WTC11 (cell line): Measurements from ENCODE around the gene PHLDA3. TPM values are rescaled to one million over a fixed set of nuclear protein-coding genes. Genes with fewer than 3 reads are reported as not detected.
"Not testable (repeated sequence)": the region's sequence is repeated elsewhere in the genome, so short reads cannot be mapped to it uniquely, and the experiment has no call there.

Source experiments
- ATAC-seq: fragments of 200-7000 bp; cut with Tn5 transposase; 2 replicates; pipeline ENCODE4 v1.10.0; 2021; ENCODE audit warnings: mild to moderate bottlenecking, moderate library complexity
- CTCF ChIA-PET: fragments of 300-600 bp; sonication (Branson Sonifier 250); formaldehyde crosslinking; loops from one replicate; lab custom pipeline; 2021; ENCODE audit warnings: antibody characterized with exemption; lab: Charles Lee
- POLR2A ChIA-PET: fragments of 350-600 bp; sonication (Branson Sonifier 250); formaldehyde crosslinking; loops from one replicate; lab custom pipeline; 2021; ENCODE audit warnings: antibody characterized with exemption; lab: Charles Lee
- DNase-seq: peaks from one replicate; pipeline ENCODE4 v3.0.0; 2021; ENCODE audit warnings: low spot score
- H3K27ac Mint-ChIP-seq: 2 replicates; pipeline ENCODE4 v1.8.0; 2021; ENCODE audit warnings: mixed read lengths
- H3K27me3 Mint-ChIP-seq: 2 replicates; pipeline ENCODE4 v1.8.0; 2021; ENCODE audit warnings: low read depth, mild to moderate bottlenecking, moderate library complexity, mixed read lengths
- H3K36me3 Mint-ChIP-seq: 2 replicates; pipeline ENCODE4 v1.8.0; 2021; ENCODE audit warnings: mixed read lengths
- H3K4me1 Mint-ChIP-seq: 2 replicates; pipeline ENCODE4 v1.8.0; 2022; ENCODE audit warnings: mixed read lengths
- H3K4me3 Mint-ChIP-seq: 2 replicates; pipeline ENCODE4 v1.8.0; 2021; ENCODE audit warnings: mild to moderate bottlenecking, moderate library complexity, mixed read lengths
- H3K9me3 Mint-ChIP-seq: 2 replicates; pipeline ENCODE4 v1.8.0; 2021; ENCODE audit warnings: mixed read lengths
- FOXP1 ChIP-seq: sonication (generic); formaldehyde crosslinking; IDR thresholded peaks from 2 replicates; pipeline ENCODE4 v1.8.0; 2022; ENCODE audit warnings: missing genetic modification reagents, mild to moderate bottlenecking, moderate library complexity, borderline replicate concordance
- SMAD3 ChIP-seq: sonication (generic); formaldehyde crosslinking; IDR thresholded peaks from 2 replicates; pipeline ENCODE4 v1.8.0; 2022; ENCODE audit warnings: missing genetic modification reagents, mild to moderate bottlenecking, borderline replicate concordance
- ZMAT4 ChIP-seq: fragments of 250-450 bp; sonication (Bioruptor Pico); IDR thresholded peaks from 2 replicates; pipeline ENCODE4 v1.9.0; 2021; ENCODE audit warnings: mild to moderate bottlenecking
- ZNF263 ChIP-seq: sonication (generic); formaldehyde crosslinking; IDR thresholded peaks from 2 replicates; pipeline ENCODE4 v1.8.1; 2022; ENCODE audit warnings: low read depth, mild to moderate bottlenecking, moderate library complexity, missing genetic modification reagents
- ZNF416 ChIP-seq: fragments of 250-450 bp; sonication (Bioruptor Pico); IDR thresholded peaks from 2 replicates; pipeline ENCODE4 v1.9.0; 2021; ENCODE audit warnings: mild to moderate bottlenecking, inconsistent platforms
- ZNF423 ChIP-seq: fragments of 250-450 bp; sonication (Bioruptor Pico); IDR thresholded peaks from 2 replicates; pipeline ENCODE4 v2.1.2; 2022; ENCODE audit warnings: mild to moderate bottlenecking, moderate library complexity
- total RNA-seq: library from RNA; stranded (reverse); gene quantifications from 3 replicates; pipeline ENCODE4 v1.2.3, GENCODE V29; 2021
- TF ChIP-seq, protein P1 (sequence below): sonication (generic); formaldehyde crosslinking; IDR thresholded peaks from 2 replicates; pipeline ENCODE4 v1.8.1; 2023; ENCODE audit warnings: mild to moderate bottlenecking, missing genetic modification reagents, borderline replicate concordance
- TF ChIP-seq, protein P2 (sequence below): sonication (generic); formaldehyde crosslinking; IDR thresholded peaks from 2 replicates; pipeline ENCODE4 v1.8.1; 2023; ENCODE audit warnings: mild to moderate bottlenecking, missing genetic modification reagents, moderate library complexity
- TF ChIP-seq, protein P3 (sequence below): sonication (generic); formaldehyde crosslinking; IDR thresholded peaks from 2 replicates; pipeline ENCODE4 v1.8.0; 2023; ENCODE audit warnings: missing genetic modification reagents
- TF ChIP-seq, protein P4 (sequence below): fragments of 250-450 bp; sonication (Bioruptor Pico); IDR thresholded peaks from 2 replicates; pipeline ENCODE4 v1.9.0; 2021; ENCODE audit warnings: mild to moderate bottlenecking, borderline replicate concordance

PHLDA3 gene
- total RNA-seq, 1 experiment from 2014 or later = 95.1 TPM

GRCh38 chr1:201475915-201476669 lies 7.1 kb upstream of the PHLDA3 start (continued):
- TF ChIP-seq, protein P1, sequence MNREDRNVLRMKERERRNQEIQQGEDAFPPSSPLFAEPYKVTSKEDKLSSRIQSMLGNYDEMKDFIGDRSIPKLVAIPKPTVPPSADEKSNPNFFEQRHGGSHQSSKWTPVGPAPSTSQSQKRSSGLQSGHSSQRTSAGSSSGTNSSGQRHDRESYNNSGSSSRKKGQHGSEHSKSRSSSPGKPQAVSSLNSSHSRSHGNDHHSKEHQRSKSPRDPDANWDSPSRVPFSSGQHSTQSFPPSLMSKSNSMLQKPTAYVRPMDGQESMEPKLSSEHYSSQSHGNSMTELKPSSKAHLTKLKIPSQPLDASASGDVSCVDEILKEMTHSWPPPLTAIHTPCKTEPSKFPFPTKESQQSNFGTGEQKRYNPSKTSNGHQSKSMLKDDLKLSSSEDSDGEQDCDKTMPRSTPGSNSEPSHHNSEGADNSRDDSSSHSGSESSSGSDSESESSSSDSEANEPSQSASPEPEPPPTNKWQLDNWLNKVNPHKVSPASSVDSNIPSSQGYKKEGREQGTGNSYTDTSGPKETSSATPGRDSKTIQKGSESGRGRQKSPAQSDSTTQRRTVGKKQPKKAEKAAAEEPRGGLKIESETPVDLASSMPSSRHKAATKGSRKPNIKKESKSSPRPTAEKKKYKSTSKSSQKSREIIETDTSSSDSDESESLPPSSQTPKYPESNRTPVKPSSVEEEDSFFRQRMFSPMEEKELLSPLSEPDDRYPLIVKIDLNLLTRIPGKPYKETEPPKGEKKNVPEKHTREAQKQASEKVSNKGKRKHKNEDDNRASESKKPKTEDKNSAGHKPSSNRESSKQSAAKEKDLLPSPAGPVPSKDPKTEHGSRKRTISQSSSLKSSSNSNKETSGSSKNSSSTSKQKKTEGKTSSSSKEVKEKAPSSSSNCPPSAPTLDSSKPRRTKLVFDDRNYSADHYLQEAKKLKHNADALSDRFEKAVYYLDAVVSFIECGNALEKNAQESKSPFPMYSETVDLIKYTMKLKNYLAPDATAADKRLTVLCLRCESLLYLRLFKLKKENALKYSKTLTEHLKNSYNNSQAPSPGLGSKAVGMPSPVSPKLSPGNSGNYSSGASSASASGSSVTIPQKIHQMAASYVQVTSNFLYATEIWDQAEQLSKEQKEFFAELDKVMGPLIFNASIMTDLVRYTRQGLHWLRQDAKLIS = no peak
- no peak for TF ChIP-seq ZNF423
- TF ChIP-seq, protein P2, sequence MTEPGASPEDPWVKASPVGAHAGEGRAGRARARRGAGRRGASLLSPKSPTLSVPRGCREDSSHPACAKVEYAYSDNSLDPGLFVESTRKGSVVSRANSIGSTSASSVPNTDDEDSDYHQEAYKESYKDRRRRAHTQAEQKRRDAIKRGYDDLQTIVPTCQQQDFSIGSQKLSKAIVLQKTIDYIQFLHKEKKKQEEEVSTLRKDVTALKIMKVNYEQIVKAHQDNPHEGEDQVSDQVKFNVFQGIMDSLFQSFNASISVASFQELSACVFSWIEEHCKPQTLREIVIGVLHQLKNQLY (CRISPR knock-in tag) = no peak
- TF ChIP-seq ZMAT4 (CRISPR knock-in tag) = no peak

- DNase-seq (no peak), ATAC-seq (no peak)
- Mint-ChIP-seq H3K27ac (no peak overlapping the region), H3K27me3 (peaks cover 33% of the 10 kb centered on the region), H3K4me1 (peaks cover 32% of the 10 kb centered on the region), H3K4me3 (no peak overlapping the region), H3K36me3 (no peaks in the 10 kb centered on the region), H3K9me3 (no peaks in the 10 kb centered on the region)
- TF ChIP-seq, protein P3, sequence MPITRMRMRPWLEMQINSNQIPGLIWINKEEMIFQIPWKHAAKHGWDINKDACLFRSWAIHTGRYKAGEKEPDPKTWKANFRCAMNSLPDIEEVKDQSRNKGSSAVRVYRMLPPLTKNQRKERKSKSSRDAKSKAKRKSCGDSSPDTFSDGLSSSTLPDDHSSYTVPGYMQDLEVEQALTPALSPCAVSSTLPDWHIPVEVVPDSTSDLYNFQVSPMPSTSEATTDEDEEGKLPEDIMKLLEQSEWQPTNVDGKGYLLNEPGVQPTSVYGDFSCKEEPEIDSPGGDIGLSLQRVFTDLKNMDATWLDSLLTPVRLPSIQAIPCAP = no peak
- TF ChIP-seq ZNF416 (CRISPR knock-in tag) = no peak
- TF ChIP-seq SMAD3 (CRISPR knock-in tag) = no peak
- TF ChIP-seq, protein P4, sequence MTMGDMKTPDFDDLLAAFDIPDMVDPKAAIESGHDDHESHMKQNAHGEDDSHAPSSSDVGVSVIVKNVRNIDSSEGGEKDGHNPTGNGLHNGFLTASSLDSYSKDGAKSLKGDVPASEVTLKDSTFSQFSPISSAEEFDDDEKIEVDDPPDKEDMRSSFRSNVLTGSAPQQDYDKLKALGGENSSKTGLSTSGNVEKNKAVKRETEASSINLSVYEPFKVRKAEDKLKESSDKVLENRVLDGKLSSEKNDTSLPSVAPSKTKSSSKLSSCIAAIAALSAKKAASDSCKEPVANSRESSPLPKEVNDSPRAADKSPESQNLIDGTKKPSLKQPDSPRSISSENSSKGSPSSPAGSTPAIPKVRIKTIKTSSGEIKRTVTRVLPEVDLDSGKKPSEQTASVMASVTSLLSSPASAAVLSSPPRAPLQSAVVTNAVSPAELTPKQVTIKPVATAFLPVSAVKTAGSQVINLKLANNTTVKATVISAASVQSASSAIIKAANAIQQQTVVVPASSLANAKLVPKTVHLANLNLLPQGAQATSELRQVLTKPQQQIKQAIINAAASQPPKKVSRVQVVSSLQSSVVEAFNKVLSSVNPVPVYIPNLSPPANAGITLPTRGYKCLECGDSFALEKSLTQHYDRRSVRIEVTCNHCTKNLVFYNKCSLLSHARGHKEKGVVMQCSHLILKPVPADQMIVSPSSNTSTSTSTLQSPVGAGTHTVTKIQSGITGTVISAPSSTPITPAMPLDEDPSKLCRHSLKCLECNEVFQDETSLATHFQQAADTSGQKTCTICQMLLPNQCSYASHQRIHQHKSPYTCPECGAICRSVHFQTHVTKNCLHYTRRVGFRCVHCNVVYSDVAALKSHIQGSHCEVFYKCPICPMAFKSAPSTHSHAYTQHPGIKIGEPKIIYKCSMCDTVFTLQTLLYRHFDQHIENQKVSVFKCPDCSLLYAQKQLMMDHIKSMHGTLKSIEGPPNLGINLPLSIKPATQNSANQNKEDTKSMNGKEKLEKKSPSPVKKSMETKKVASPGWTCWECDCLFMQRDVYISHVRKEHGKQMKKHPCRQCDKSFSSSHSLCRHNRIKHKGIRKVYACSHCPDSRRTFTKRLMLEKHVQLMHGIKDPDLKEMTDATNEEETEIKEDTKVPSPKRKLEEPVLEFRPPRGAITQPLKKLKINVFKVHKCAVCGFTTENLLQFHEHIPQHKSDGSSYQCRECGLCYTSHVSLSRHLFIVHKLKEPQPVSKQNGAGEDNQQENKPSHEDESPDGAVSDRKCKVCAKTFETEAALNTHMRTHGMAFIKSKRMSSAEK (CRISPR knock-in tag) = no peak
- TF ChIP-seq ZNF263 (CRISPR knock-in tag) = no peak
- CTCF ChIA-PET = no interaction called here
- POLR2A ChIA-PET = no interaction called here
Observed at GRCh38 chr1:201475130-201475529, 6.1 kb upstream of the PHLDA3 start.

GRCh38 chr1:201473296-201473695 lies 4.3 kb upstream of the PHLDA3 start:
- H3K9me3 Mint-ChIP-seq = no peaks in the 10 kb centered on the region
- no peak for DNase-seq
- peaks cover 41% of the 10 kb centered on the region for H3K27me3 Mint-ChIP-seq
- ATAC-seq = no peak
- H3K4me3 Mint-ChIP-seq = no peak overlapping the region
- POLR2A ChIA-PET = interaction anchor here (0.7 kb wide), 1 partner anchor 501 kb away, joined by 4 read pairs; no protein-coding TSS in a partner anchor
- TF ChIP-seq FOXP1 (CRISPR knock-in tag) = no peak
- TF ChIP-seq, protein P1 = no peak
- CTCF ChIA-PET = interaction anchor here (1.9 to 2.5 kb wide), 3 partner anchors 8 to 37 kb away, joined by 10 to 11 read pairs (median 10); no protein-coding TSS in a partner anchor
- H3K36me3 Mint-ChIP-seq = no peaks in the 10 kb centered on the region
- no peak overlapping the region for H3K27ac Mint-ChIP-seq
- H3K4me1 Mint-ChIP-seq = peaks cover 25% of the 10 kb centered on the region

- Mint-ChIP-seq H3K4me1 (peaks cover 29% of the 10 kb centered on the region), H3K27me3 (peaks cover 45% of the 10 kb centered on the region)
- ChIA-PET CTCF (interaction anchor here (0.6 to 2.5 kb wide), 5 partner anchors 9 to 41 kb away, joined by 3 to 11 read pairs (median 10); no protein-coding TSS in a partner anchor), POLR2A (interaction anchor here (0.7 kb wide), 1 partner anchor 10 kb away, joined by 3 read pairs; no protein-coding TSS in a partner anchor)
- H3K27ac Mint-ChIP-seq, H3K36me3 Mint-ChIP-seq, DNase-seq, H3K4me3 Mint-ChIP-seq, ATAC-seq, H3K9me3 Mint-ChIP-seq: not testable (repeated sequence)
Observed at GRCh38 chr1:201472321-201472720, 3.3 kb upstream of the PHLDA3 start.
